SU-DHL-6 (cell line): Measurements from ENCODE around the gene PSMA5.

Experiments
- H2AFZ ChIP-seq: fragments of 200-600 bp; sonication (generic); 2 replicates; pipeline ENCODE4 v1.6.1; 2014; ENCODE audit warnings: low read depth, mild to moderate bottlenecking, moderate library complexity, mixed read lengths, antibody characterized with exemption, low read length; ENCODE audit not compliant: severe bottlenecking
- H3F3A ChIP-seq: fragments of 200-600 bp; shearing (Covaris generic); 2 replicates; pipeline ENCODE4 v1.6.0; 2016; ENCODE audit warnings: antibody characterized with exemption, mild to moderate bottlenecking; ENCODE audit not compliant: insufficient read depth
- H3K27ac ChIP-seq: fragments of 200-600 bp; sonication (generic); 2 replicates; pipeline ENCODE4 v1.5.1; 2016; ENCODE audit warnings: low read depth, mild to moderate bottlenecking, low read length, moderate library complexity, mixed read lengths
- H3K27me3 ChIP-seq: fragments of 200-600 bp; sonication (generic), shearing (Covaris generic); 2 replicates; pipeline ENCODE4 v1.6.0; 2014; ENCODE audit warnings: mild to moderate bottlenecking, low read length
- H3K36me3 ChIP-seq: fragments of 200-600 bp; sonication (generic); 2 replicates; pipeline ENCODE4 v1.6.1; 2014; ENCODE audit warnings: mild to moderate bottlenecking, low read length, mixed read lengths
- H3K4me2 ChIP-seq: fragments of 300-600, 200-600 bp; shearing (Covaris generic), sonication (generic); 2 replicates; pipeline ENCODE4 v1.6.0; 2014; ENCODE audit warnings: low read length, low read depth, mild to moderate bottlenecking; ENCODE audit not compliant: poor library complexity, severe bottlenecking
- H3K4me3 ChIP-seq: fragments of 200-600 bp; sonication (generic); 2 replicates; pipeline ENCODE4 v1.5.1; 2014; ENCODE audit warnings: antibody characterized with exemption, low read length, mild to moderate bottlenecking, mixed read lengths; ENCODE audit not compliant: insufficient read depth, poor library complexity, severe bottlenecking
- H3K79me2 ChIP-seq: fragments of 200-600 bp; sonication (generic); 2 replicates; pipeline ENCODE4 v1.6.1; 2014; ENCODE audit warnings: mild to moderate bottlenecking, low read length, moderate library complexity; ENCODE audit not compliant: insufficient read depth
- H3K9ac ChIP-seq: fragments of 200-600 bp; sonication (generic); 2 replicates; pipeline ENCODE4 v1.7.0; 2014; ENCODE audit warnings: mild to moderate bottlenecking, low read length
- H3K9me2 ChIP-seq: fragments of 200-600 bp; sonication (generic); replicated peaks from 2 replicates; pipeline ENCODE4 v1.6.1; 2014; ENCODE audit warnings: low read length; ENCODE audit not compliant: insufficient read depth
- H3K9me3 ChIP-seq: fragments of 200-600 bp; sonication (generic); 2 replicates; pipeline ENCODE4 v1.6.1; 2014; ENCODE audit warnings: low read length, mixed read lengths; ENCODE audit not compliant: insufficient read depth
- H4K20me1 ChIP-seq: fragments of 200-600 bp; sonication (generic); 2 replicates; pipeline ENCODE4 v1.6.1; 2014; ENCODE audit warnings: low read depth, mild to moderate bottlenecking, antibody characterized with exemption, low read length, moderate library complexity, mixed read lengths
- CTCF ChIP-seq: fragments of 200-600 bp; sonication (generic); IDR thresholded peaks from one replicate; pipeline ENCODE4 v1.5.1; 2017; ENCODE audit warnings: antibody characterized with exemption, mild to moderate bottlenecking, low read length, moderate library complexity; ENCODE audit not compliant: insufficient read depth, poor library complexity, severe bottlenecking
- EZH2phosphoT487 ChIP-seq: fragments of 200-600 bp; sonication (generic), shearing (Covaris generic); conservative IDR thresholded peaks from 2 replicates; pipeline ENCODE4 v1.6.1; 2018; ENCODE audit warnings: mild to moderate bottlenecking, antibody characterized with exemption, low read length, moderate library complexity, mixed read lengths

The PSMA5 gene

GRCh38 chr1:109385417-109385816 lies 40.8 kb downstream of the PSMA5 start:
- Histone ChIP-seq H3K4me3 (no peak overlapping the region), H3K9me3 (no peaks in the 10 kb centered on the region), H3K79me2 (no peaks in the 10 kb centered on the region), H3K4me2 (no peak overlapping the region), H3K9me2 (no peaks in the 10 kb centered on the region), H2AFZ (no peak overlapping the region), H4K20me1 (no peaks in the 10 kb centered on the region; the same call in 1 of the 2 replicates), H3K27me3 (no peaks in the 10 kb centered on the region), H3K36me3 (no peaks in the 10 kb centered on the region), H3K27ac (no peak overlapping the region), H3F3A (no peaks in the 10 kb centered on the region), H3K9ac (no peak overlapping the region)
- no peak for TF ChIP-seq EZH2phosphoT487
- no peak for TF ChIP-seq CTCF

GRCh38 chr1:109383854-109384253 lies 42.4 kb downstream of the PSMA5 start:
- no peak overlapping the region for H2AFZ ChIP-seq
- H3K36me3 ChIP-seq = no peaks in the 10 kb centered on the region
- no peaks in the 10 kb centered on the region for H3F3A ChIP-seq
- no peaks in the 10 kb centered on the region for H3K9me3 ChIP-seq
- H3K9me2 ChIP-seq = no peaks in the 10 kb centered on the region
- no peak for TF ChIP-seq CTCF
- TF ChIP-seq EZH2phosphoT487 = no peak
- no peaks in the 10 kb centered on the region for H3K27me3 ChIP-seq
- no peak overlapping the region for H3K4me3 ChIP-seq
- no peak overlapping the region for H3K9ac ChIP-seq
- no peaks in the 10 kb centered on the region; the same call in 1 of the 2 replicates for H4K20me1 ChIP-seq
- H3K27ac ChIP-seq = no peak overlapping the region
- H3K79me2 ChIP-seq = no peaks in the 10 kb centered on the region
- no peak overlapping the region for H3K4me2 ChIP-seq

GRCh38 chr1:109383087-109383779 lies 43.0 kb downstream of the PSMA5 start:
- no peaks in the 10 kb centered on the region; the same call in 1 of the 2 replicates for H4K20me1 ChIP-seq
- no peak overlapping the region for H3K9ac ChIP-seq
- H3K9me3 ChIP-seq = no peaks in the 10 kb centered on the region
- H3K27me3 ChIP-seq = no peaks in the 10 kb centered on the region
- no peak overlapping the region for H2AFZ ChIP-seq
- no peaks in the 10 kb centered on the region for H3F3A ChIP-seq
- TF ChIP-seq CTCF = no peak
- TF ChIP-seq EZH2phosphoT487 = no peak
- H3K4me3 ChIP-seq = no peak overlapping the region
- H3K36me3 ChIP-seq = no peaks in the 10 kb centered on the region
- no peaks in the 10 kb centered on the region for H3K79me2 ChIP-seq
- H3K27ac ChIP-seq = no peak overlapping the region
- H3K4me2 ChIP-seq = no peak overlapping the region
- no peaks in the 10 kb centered on the region for H3K9me2 ChIP-seq
